H1 (cell line): ENCODE measurements around the gene CACNA1A. TPM values are rescaled to one million over a fixed set of nuclear protein-coding genes. Genes with fewer than 3 reads are reported as not detected.

Source experiments
- ATF3 ChIP-seq: IDR thresholded peaks from 2 replicates; pipeline ENCODE4 v1.6.1; 2011; ENCODE audit warnings: low read depth, mild to moderate bottlenecking, low read length; ENCODE audit not compliant: insufficient read depth
- BCL11A ChIP-seq, 2 experiments: IDR thresholded peaks; one replicate each; pipeline ENCODE4 v1.6.1; 2011; ENCODE audit warnings: low read depth in 2 of 2, low read length in 2 of 2, mild to moderate bottlenecking in 2 of 2
- CHD7 ChIP-seq: fragments of 300-600 bp; sonication (generic); IDR thresholded peaks from 2 replicates; pipeline ENCODE4 v1.7.1; 2012; ENCODE audit warnings: low read length, moderate library complexity, mild to moderate bottlenecking, inconsistent platforms; ENCODE audit not compliant: insufficient replicate concordance
- HDAC6 ChIP-seq: IDR thresholded peaks from one replicate; pipeline ENCODE4 v1.7.1; 2012; ENCODE audit warnings: low read depth, mild to moderate bottlenecking, inconsistent platforms, low read length, moderate library complexity
- KDM1A ChIP-seq: fragments of 200-600, 300-600 bp; sonication (generic); IDR thresholded peaks from 2 replicates; pipeline ENCODE4 v1.7.1; 2016; ENCODE audit warnings: mild to moderate bottlenecking, low read length, borderline replicate concordance
- SP2 ChIP-seq: IDR thresholded peaks from 2 replicates; pipeline ENCODE4 v1.6.1; 2012; ENCODE audit warnings: mild to moderate bottlenecking, low read length, inconsistent platforms
- polyA plus RNA-seq, 7 experiments: library from polyadenylated mRNA; depleted of rRNA in 3 of 7; stranded (reverse) in 5 of 7; unstranded in 2 of 7; fragments of >200 nt in 5 of 7; fragments of 200-250 nt in 2 of 7; gene quantifications; 1 replicate in 5 of 7; 2 replicates in 1 of 7; 4 replicates in 1 of 7; pipeline versions ENCODE4 v1.2.1 to v1.2.3, GENCODE V29; 2011 to 2013; ENCODE audit warnings: missing spikeins in 2 of 7, mixed read lengths in 2 of 7
- total RNA-seq: library from RNA; stranded (reverse); fragmentation: NEBNext Ultra II Directional; extraction: Animal tissue kit (Norgen Biotek cat#: 25700); gene quantifications from 2 replicates; pipeline ENCODE4 v1.2.1, GENCODE V29; 2021

Gene CACNA1A
- total and polyA plus RNA-seq, 2 of the 8 experiments (the other 6 are each of a cell fraction or from before 2014, with no cell fraction given): 10.7 to 25.3 TPM

GRCh38 chr19:13342672-13343071 lies 163.6 kb downstream of the CACNA1A start (continued):
- no peak for TF ChIP-seq CHD7
- no peak for TF ChIP-seq ATF3
- TF ChIP-seq HDAC6: no peak
- TF ChIP-seq KDM1A: no peak
- no peak for TF ChIP-seq BCL11A (IDR thresholded peaks at IDR 0.05; ENCODE audit: low read depth in 2 of 2, low read length in 2 of 2)
- TF ChIP-seq SP2: no peak
